ENCODE data around the gene PRPH. TPM values are rescaled to one million over a fixed set of nuclear protein-coding genes. Genes with fewer than 3 reads are reported as not detected.
"Not testable (repeated sequence)": the region's sequence is repeated elsewhere in the genome, so short reads cannot be mapped to it uniquely, and the experiment has no call there.

The PRPH gene
- polyA plus RNA-seq, 1 donor, result not detected

DNA sequence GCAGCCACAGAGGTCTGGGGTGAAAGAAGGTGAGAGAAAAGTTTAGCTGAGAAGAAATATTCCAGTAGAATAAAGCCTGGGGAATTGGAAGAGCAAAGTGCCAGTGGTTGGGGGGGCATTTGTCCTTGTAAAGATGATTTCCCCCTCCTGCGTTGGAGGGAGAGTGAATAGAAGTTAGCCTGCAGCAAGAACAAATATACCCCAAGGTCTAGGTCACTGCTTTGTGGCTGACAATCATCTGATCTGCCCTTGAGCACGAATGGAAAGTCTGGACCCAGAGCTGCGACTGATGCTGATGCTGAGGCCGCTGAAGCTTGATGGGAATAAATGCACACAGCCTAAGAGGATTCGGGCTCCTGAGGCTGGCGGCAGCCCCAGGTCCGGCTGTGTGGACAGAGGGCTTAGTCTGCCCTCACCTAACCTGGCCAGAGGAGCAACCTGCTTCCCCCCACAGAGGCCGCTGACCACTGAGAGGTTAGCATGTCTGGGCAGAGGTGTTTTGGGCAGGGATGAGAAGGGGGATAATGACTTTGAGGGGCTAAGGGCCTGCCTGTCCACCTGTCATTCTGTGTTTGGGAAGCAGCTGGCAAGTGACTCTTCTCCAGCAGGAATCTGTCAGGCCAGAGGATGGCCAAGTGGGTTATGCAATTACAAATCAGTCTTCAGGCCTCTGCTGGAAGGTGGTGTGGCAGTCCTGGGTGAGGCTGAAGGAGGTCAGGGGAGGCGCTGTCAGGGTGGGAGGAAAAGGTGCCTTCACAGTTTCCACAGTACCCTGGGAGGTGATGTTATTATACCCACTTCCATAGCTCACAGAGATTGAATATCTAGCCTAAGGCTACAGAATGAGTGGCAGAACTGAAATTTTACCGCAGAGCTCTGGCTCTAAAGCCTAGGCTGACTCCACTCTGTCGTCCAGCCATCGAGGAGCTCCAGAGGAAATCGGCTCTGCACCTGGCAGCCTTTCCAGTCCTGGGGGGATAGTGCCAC, 18.4 kb upstream of the PRPH start:
- DNase-seq, result no peak

DNA sequence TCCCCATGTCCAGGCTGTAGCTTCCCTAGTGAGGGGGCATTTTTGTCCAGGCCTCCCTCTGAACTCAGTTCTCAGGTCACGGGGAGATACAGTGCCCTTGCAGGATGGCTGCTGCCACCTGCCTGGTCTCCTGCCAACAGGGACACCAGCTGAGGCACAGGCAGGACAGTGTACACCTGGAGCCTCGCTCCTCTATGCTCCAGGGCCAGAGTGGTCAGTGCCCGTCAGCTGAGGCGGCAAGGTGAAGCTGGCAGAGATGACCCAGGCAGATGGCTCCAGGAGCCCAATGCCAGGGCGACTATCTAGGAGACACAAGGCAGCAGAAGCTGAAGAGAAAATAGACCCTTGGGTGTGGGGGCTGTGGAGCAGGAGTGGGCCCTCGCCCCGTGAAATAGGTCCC, 17.5 kb upstream of the PRPH start:
- no peak for DNase-seq

DNA sequence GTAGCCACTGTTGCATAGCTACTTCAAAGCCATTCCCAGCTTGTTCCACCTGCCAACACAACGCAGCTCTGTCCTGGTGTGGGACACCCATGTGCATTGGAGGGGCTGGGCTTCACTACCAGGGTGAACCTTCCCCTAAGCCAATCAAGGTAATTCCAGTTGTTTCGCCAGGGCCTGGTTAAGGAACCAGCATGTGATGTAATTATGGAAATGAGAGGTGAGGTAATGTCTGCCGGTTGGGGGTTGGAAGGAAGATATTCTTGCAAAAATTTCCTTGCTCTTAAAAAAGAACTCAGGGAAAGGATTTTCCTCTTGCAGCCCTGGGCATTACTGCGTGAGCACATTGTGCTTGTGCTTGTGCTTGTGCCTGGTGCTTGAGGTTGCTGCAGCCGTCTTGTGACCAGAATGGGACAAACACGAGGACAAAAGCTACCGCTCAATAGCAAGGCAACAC, 15.2 kb upstream of the PRPH start:
- DNase-seq, result no peak

DNA sequence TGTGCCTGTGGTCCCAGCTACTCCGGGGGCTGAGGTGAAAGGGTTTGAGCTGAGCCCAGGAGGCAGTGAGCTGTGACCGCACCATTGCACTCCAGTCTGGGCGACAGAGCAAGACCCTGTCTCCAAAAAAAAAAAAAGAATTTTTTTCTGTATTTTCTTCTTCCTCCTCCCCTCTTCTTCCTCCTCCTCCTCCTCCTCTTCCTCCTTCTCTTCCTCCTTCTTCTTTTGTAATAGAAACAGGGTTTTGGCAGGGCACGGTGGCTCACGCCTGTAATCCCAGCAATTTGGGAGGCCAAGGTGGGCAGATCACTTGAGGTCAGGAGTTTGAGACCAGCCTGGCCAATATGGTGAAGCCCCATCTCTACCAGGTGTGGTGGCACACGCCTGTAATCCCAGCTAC, 14.4 kb upstream of the PRPH start:
- not testable (repeated sequence) for DNase-seq

DNA sequence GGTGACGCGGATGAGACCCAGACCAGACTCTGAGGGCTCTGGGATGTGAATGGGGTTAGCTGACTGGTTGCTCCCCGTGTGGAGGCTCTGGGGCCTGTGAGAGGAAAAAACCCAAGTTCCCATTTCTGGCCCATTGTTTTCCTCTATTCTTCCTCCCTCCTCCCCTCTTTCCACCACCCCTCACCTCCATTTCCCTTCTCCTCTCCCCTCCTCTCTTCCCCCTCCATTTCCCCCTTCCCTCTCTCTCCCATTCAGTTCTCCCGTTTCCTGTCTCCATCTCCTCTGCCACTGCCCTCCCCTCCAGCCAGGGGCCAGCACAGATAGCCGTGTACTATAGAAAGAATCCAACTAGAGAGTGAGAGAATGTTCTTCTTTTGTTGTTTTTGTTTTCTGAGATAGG, 12.6 kb upstream of the PRPH start:
- no peak for DNase-seq

DNA sequence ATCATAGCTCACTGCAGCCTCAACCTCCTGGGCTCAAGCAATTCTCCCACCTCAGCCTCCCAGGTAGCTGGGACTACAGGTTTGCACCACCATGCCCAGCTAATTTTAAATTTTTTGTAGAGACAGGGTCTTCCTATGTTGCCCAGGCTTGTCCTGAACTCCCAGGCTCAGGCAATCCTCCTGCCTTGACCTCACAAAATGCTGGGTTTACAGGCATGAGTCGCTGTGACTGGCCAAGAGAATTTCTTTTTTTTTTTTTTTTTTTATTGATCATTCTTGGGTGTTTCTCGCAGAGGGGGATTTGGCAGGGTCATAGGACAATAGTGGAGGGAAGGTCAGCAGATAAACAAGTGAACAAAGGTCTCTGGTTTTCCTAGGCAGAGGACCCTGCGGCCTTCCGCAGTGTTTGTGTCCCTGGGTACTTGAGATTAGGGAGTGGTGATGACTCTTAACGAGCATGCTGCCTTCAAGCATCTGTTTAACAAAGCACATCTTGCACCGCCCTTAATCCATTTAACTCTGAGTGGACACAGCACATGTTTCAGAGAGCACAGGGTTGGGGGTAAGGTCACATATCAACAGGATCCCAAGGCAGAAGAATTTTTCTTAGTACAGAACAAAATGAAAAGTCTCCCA, 12.1 kb upstream of the PRPH start:
- DNase-seq, result not testable (repeated sequence)

DNA sequence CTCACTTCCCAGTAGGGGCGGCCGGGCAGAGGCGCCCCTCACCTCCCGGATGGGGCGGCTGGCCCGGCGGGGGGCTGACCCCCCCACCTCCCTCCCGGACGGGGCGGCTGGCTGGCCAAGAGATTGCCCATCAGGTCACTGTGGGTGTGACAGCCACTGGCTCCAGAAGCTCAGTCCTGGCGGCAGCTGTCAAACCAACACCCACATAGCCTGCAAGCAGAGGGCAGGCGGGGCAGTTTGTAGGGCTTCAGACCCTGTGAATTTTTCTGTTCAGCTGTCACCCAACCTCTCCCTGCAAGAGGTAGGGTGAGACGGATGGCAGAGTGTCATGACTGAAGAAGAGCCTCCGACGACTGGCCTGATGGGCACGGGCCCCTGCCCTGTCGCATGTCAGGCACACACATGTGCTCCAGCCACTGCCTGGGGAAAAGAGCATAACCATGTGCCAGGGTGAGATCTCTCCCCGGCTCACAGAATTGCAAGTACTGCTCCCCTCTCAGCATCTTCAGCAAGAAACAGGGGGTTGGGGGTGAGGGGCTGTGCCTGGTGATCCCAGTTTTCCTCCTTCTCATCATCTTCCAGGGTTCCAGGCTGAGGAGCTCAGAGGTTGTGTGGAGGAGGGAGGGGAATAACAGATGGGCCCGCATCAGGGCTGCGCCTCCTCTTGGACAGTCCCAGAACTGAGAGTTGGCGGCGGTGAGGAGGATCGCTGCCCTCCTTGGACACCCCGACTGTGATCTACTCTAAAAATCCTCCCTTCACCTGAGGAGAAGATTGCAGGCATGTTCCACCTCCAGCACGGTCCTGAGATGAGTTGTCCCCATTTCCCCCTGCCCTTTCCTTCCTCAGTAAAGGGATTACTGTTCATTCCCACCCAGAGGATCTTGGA, 11.2 kb upstream of the PRPH start:
- no peak for DNase-seq

DNA sequence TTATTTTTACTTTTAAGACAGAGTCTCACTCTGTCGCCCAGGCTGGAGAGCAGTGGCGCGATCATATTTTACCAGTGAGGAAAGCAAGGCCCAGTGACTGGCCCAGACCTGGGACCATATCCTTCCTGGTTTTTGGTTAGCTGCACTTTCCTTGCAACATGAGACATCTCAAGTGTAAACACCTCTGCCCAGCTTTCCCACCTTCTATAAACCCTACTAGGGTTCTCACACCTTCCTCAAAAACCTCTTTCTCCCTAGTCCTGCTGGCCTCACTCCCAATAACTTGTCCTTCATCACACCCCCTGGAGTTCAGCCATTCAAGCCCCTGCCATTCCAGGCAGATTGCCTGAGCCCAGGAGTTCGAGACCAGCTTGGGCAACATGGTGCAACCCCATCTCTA, 10.3 kb upstream of the PRPH start:
- DNase-seq, result no peak

DNA sequence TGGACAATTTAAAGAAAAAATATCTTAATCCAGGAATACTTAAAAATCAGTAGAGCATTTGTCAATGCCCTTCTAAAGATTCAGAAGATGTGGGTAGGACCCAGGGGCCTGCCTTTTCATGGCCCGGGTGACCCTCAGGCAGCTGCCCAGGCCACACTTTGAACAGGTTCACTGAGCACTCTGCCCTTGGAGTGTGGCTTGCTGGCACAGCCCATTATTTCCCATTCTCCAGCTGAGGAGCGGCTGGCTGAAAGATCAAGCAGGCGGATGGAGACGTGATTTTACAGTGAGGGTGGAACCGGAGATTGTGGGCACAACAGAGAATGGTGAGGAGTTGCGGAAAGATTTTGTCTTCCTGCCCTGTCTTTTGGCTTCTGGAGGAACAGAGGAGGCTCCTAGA, 7.1 kb upstream of the PRPH start:
- no peak for DNase-seq

DNA sequence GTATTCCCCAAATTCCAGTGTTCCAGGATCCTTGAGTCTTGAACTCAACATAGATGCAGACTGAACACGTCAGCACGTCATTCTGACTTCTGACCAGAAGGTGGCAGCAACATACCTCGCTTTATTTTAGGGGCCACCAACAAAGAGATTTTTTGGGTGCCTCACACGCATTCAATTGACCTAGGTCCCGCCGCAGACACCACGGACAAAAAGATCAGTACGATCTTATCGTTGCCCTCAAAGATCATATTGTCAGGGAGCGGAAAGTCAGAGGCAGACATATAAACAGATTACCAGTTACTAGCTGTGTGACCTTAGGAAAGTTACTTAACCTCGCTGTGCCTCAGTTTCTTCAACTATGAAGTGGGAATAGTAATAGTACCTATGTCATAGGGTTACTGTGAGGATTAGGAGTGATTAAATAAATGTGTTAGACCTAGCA, 6.5 kb upstream of the PRPH start:
- no peak for DNase-seq

DNA sequence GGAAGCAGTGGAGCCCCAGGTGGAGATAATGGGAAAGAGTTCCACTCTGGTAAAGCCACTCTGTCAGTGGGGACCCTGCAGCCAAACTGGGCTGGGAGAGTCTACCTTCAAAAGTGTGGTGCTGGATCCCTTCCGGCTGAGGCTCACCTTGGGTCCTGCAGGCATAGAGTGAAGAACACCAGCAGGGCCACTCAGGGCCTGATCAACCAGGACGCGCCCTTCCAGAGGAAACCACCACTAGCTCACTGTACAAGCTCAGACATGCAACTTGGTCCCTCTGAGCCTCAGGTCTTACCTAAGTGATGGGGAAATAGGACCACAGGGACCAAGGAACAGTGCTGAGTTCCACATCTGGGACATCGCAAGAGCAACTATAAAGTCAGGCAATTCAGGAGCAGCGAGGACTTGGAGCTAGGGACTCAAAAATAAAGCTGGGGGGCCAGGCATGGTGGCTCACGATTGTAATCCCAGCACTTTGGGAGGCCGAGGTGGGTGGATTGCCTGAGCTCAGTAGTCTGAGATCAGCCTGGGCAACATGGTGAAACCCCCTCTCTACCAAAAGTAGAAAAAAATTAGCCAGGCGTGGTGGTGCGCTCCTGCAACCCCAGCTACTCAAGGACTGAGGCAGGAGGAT, 5.9 kb upstream of the PRPH start:
- DNase-seq, result no peak

DNA sequence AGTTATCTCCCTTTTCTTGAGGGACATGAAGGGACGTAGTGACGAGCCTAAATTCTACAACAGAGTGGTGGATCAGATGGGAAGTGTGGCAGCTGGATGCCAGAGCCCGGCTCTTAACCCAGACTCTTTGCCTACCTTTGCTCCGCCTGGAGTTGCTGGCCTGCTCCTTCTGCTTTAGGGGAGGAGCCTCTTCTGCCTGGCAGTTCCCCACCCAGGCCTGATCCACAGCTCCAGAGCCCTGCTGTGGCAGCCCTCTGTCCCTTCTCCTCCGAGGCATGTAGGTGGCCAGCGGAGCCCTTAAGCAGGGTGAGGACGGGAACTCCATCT, 2.3 kb upstream of the PRPH start:
- DNase-seq, result no peak

DNA sequence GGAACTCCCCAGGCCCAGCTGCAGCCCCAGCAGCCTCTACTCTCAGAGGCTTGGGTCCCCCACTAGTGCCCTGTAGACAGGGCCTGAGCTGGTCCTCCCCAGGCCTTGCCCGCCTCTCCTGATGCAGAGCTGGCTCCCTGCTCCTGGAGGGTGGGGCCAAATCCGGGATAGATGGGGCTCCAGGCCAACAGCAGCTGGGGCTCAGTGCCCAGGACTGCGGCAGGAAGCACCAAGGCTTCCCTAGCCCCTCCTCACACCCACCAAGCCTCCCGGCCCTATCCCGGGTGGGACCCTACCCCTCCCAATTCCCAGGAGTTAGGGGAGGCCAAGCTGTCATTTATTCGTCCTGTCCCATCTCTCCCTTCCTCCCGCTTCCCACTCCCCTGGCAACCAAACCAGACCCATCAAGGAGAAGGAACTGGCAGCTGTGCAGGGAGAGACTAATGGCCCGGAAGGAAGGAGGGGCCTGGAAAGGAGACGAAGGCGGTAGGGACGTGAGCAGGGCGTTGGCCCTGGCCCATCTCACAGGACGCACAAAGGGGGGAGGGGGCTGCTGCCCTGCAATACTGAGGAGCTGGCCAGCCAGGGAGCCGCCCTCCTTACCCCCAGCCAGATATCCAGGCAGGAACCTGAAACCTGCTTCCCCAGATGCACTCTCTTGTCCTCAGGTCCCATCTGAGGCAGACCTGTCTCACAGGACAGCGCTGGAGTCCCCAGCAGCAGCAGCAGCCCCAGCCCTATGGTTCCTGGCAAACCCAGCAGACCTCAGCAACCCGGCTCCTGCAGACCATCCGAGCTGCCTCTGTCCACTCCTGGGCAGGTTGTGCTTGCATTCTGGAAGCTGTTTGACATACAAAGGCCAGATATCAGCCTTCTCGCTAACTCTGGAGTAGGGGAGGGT, 1.6 kb upstream of the PRPH start:
- DNase-seq, result no peak

DNA sequence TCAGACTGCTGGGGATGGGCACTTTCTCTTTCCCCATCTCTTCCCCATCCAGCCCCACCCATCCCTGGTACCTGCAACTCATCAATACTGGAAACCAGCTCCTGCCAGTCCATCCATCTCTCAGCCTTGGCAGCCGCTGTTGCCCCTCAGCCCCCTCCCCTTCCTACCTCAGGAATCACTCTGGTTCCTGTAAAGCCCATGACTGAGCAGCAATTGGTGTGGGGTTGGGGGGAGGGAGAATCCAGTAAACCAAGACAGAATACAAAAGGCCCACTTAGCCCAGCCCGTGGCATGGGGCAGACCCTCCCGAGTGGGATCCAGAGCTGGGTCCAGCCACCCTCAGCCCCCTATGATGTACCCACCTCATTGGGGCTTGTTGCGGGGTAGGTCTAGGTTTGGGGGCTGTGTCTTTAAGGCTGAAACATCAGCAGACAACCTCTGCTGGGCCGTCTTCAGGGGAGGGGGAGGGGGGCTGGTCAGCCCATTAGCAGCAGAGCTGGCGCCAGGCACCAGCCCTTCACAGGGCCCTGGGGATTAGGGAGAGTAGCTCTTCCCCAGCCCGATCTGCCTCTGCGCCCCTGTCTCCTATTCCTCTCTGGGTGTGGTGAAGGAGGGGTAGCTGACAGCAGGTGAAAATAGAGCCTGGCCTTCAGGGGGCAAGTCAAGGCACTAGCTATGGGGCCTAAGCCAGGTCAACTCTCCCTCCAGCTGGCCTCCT, 702 bp upstream of the PRPH start:
- no peak for DNase-seq

DNA sequence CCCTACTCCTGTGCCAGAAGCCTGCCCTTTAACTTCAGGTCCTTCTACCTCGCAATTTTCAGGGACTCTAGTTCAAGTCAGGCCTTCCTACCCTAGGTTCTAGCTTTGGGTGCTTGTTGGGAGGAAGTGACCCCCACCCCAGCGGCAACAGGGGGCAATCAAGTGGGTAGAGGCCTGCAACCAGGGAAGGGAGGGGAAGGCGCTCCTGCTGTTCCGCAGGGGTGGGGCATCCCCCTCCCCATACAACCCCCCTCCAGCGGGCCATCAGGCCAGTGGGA, 204 bp upstream of the PRPH start:
- DNase-seq, result no peak

DNA sequence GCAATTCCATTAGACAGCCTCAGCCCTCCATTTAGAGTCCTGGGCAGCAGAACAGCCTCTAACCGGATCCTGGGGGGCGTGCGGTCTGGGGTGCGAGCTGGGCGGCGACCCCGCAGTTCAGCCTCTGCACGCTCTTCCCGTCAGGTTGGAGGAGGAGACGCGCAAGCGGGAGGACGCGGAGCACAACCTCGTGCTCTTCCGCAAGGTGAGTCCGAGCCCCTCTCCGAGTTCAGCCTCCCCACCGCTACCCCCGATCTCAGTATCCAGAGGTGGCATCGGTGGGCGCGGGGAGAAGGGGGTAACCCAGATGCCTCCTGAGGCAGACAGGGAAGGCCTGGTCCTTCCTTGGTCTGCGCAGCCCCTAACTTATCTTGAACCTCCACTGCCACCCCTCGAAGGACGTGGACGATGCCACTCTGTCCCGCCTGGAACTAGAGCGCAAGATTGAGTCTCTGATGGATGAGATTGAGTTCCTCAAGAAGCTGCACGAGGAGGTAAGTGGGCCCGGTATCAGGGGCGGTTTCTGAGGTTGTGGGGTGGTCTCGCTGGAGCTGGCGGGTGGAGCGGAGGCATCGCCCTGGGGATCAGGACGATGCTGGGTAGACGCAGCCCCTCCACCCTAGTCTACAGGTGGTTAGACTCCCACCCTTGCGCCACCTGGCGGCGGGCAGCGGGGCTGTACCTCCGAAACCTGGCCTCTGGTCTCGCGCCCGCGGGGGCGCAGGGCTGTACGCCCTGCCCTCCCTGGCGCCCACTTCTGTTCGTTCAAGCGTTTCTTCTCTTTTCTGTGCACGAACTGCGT, 1.3 kb downstream of the PRPH start:
- no peak for DNase-seq

DNA sequence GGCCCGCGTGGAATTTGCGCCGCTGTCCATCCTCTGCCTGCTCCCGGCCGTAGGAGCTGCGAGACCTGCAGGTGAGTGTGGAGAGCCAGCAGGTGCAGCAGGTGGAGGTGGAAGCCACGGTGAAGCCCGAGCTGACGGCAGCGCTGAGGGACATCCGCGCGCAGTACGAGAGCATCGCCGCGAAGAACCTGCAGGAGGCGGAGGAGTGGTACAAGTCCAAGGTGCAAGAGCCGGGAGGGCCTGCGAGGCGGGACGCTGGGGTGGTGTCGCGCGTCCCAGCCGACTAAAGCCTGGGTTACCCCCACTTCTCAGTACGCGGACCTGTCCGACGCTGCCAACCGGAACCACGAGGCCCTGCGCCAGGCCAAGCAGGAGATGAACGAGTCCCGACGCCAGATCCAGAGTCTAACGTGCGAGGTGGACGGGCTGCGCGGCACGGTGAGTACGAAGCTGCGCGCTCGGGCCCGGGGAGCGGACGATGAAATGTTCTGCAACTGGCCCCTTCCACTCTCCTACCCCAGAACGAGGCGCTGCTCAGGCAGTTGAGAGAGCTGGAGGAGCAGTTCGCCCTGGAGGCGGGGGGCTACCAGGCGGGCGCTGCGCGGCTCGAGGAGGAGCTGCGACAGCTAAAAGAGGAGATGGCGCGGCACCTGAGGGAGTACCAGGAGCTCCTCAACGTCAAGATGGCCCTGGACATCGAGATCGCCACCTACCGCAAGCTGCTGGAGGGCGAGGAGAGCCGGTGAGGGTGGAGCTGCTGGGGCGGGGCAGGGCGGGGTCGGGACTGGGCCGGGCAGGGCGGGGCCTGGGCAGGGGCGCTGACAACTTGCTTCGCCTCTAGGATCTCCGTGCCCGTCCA, 2.1 kb downstream of the PRPH start:
- DNase-seq, result no peak

DNA sequence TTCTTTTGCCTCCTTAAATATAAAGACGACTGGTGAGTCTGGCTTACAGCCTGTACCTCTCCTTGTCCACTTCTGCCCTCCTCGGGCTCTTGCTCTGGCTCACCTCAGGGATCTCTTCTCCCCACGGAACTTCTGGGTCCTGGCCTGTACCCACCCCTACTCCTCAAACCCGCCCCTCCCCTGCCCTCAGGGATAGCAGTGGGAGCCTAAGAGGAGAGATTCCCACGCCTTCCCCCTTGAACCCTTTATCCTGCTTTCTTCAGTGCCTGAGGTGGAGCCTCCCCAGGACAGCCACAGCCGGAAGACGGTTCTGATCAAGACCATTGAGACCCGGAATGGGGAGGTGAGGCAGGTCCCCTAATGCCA, 2.7 kb downstream of the PRPH start:
- no peak for DNase-seq

DNA sequence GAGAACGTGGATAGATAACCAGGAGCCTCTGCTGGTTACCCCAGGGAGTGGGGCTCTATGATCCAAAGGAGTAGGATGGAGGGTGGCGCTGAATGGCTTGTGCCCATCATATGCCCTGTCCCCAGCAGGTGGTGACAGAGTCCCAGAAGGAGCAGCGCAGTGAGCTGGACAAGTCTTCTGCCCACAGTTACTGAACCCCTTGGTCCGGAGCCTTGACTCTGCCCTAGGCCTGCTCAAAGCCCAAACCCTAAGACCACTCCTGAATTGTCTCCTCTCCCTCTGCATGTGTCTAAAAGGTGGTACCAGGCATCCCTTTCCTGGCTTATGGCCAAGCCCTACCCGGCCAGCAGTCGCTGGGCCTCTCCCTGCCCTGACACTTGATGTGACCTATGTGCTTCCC, 3.2 kb downstream of the PRPH start:
- DNase-seq, result no peak
